ENCODE measurements around the gene SP2. TPM values are rescaled to one million over a fixed set of nuclear protein-coding genes. Genes with fewer than 3 reads are reported as not detected.
A peak's percentile ranks its signal among the peaks of the same experiment; 100 is the strongest.

Gene SP2
- total RNA-seq, 2 donors from 2014 or later: 27.6 to 33.5 TPM

- no peak overlapping the region for H3K4me3 Mint-ChIP-seq
- peaks cover 5% of the 10 kb centered on the region for H3K4me1 Mint-ChIP-seq (ENCODE audit: low read depth)
- H3K27ac Mint-ChIP-seq: no peak overlapping the region
- ATAC-seq (replicated peaks in 1 of 2): no peak
- peaks cover 51% of the 10 kb centered on the region for H3K27me3 Mint-ChIP-seq (ENCODE audit: low read depth)
- no peak for DNase-seq
- no peaks in the 10 kb centered on the region for H3K9me3 Mint-ChIP-seq
- H3K36me3 Mint-ChIP-seq (ENCODE audit: insufficient read depth in 2 of 2): no peaks in the 10 kb centered on the region
Measured at GRCh38 chr17:47857551-47858455, 38.2 kb upstream of the SP2 start.

DNA sequence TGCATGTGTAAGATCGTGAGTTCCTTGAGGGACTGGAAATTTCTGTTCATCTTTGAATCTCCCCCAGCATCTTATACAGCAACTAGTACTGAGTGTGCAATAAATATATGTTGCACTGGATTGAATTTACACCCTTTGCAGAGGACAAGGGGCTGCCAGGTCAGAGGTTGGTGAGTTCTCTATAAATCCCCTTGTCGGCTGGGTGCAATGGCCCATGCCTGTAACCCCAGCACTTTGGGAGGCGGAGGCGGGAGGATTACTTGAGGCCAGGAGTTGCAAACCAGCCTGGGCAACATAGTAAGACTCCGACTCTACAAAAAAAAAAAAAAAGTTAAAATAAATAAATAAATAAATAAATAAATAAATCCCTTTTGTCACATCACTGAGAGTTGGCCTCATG lies 35.6 kb upstream of the SP2 start:
- DNase-seq: no peak
- Mint-ChIP-seq H3K4me1 (ENCODE audit: low read depth) (peaks cover 28% of the 10 kb centered on the region), H3K27me3 (ENCODE audit: low read depth) (peaks cover 25% of the 10 kb centered on the region)

GRCh38 chr17:47862621-47863440 lies 33.2 kb upstream of the SP2 start:
- no peak overlapping the region for H3K4me3 Mint-ChIP-seq
- DNase-seq (no peak), ATAC-seq (replicated peaks in 1 of 2) (no peak)
- H3K9me3 Mint-ChIP-seq: no peaks in the 10 kb centered on the region
- peaks cover 14% of the 10 kb centered on the region for H3K27me3 Mint-ChIP-seq (ENCODE audit: low read depth)
- H3K27ac Mint-ChIP-seq: no peak overlapping the region
- H3K4me1 Mint-ChIP-seq (ENCODE audit: low read depth): peaks cover 35% of the 10 kb centered on the region
- H3K36me3 Mint-ChIP-seq (ENCODE audit: insufficient read depth in 2 of 2): no peaks in the 10 kb centered on the region

More for the DNA sequence above, 35.6 kb upstream of the SP2 start:
- H3K4me3 Mint-ChIP-seq: no peak overlapping the region
- no peaks in the 10 kb centered on the region for H3K9me3 Mint-ChIP-seq
- H3K36me3 Mint-ChIP-seq (ENCODE audit: insufficient read depth in 2 of 2): no peaks in the 10 kb centered on the region
- no peak overlapping the region for H3K27ac Mint-ChIP-seq
- ATAC-seq (replicated peaks in 1 of 2): no peak

DNA sequence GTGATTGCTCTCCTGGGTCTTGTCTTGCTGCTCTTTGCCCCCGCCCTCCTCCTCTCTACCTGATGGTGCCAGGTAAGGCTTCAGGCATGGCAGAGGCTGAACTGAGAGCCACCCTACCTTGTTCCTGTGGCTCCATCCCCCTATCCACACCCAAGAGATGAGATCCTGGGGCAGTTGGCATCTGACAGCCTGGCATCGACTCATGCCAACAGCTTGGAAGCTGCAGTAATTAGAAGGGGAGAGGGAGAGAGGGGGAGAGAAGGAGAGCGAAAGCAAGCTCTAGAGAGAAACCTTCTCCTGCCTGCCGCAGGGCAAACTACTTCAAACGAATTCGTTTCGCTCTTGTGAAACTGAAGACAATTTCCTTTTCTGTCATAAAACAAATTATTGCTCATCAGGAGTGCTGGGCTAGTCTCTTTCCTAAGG lies 31.2 kb upstream of the SP2 start:
- DNase-seq (no peak), ATAC-seq (replicated peaks in 1 of 2) (peak; percentile 66 to 75)
- H3K9me3 Mint-ChIP-seq: no peaks in the 10 kb centered on the region
- H3K4me3 Mint-ChIP-seq: peak overlapping the region; percentile 40 to 51
- no peaks in the 10 kb centered on the region for H3K36me3 Mint-ChIP-seq (ENCODE audit: insufficient read depth in 2 of 2)
- H3K27me3 Mint-ChIP-seq (ENCODE audit: low read depth): peaks cover 16% of the 10 kb centered on the region
- peaks cover 35% of the 10 kb centered on the region for H3K4me1 Mint-ChIP-seq (ENCODE audit: low read depth)
- H3K27ac Mint-ChIP-seq: no peak overlapping the region

DNA sequence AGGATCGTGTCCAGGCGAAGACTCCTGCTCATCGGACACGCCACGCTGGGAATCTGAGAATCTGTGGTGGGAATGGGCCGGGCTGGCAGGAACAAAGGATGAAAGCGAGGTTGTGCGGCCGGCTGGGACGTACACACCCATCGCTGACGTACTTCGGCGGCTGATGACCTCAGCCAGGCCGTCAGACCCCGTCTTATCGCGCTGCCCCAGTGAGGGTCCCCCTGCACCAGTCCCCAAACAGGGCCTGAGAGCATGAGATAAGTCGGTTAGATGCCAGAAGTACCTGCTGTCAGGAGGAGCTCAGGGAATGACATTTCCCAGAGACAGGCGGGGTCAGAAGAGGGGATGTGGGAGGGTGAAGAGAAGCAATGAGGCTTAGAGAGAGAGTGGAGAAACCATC lies 29.1 kb upstream of the SP2 start:
- H3K9me3 Mint-ChIP-seq: no peaks in the 10 kb centered on the region
- ATAC-seq (replicated peaks in 1 of 2) (no peak), DNase-seq (no peak)
- no peaks in the 10 kb centered on the region for H3K36me3 Mint-ChIP-seq (ENCODE audit: insufficient read depth in 2 of 2)
- H3K27me3 Mint-ChIP-seq (ENCODE audit: low read depth): peaks cover 37% of the 10 kb centered on the region
- H3K4me3 Mint-ChIP-seq: no peak overlapping the region
- no peak overlapping the region for H3K27ac Mint-ChIP-seq
- peaks cover 35% of the 10 kb centered on the region for H3K4me1 Mint-ChIP-seq (ENCODE audit: low read depth)

GRCh38 chr17:47867813-47868533 lies 28.1 kb upstream of the SP2 start:
- Mint-ChIP-seq H3K27ac (no peak overlapping the region), H3K27me3 (ENCODE audit: low read depth) (peaks cover 42% of the 10 kb centered on the region), H3K4me1 (ENCODE audit: low read depth) (peaks cover 28% of the 10 kb centered on the region), H3K36me3 (ENCODE audit: insufficient read depth in 2 of 2) (no peaks in the 10 kb centered on the region), H3K4me3 (no peak overlapping the region), H3K9me3 (no peaks in the 10 kb centered on the region)
- no peak for DNase-seq
- ATAC-seq (replicated peaks in 1 of 2): no peak

GRCh38 chr17:47869114-47869513 lies 26.9 kb upstream of the SP2 start:
- DNase-seq: no peak
- no peak overlapping the region for H3K27ac Mint-ChIP-seq
- H3K36me3 Mint-ChIP-seq (ENCODE audit: insufficient read depth in 2 of 2): no peaks in the 10 kb centered on the region
- peaks cover 54% of the 10 kb centered on the region for H3K27me3 Mint-ChIP-seq (ENCODE audit: low read depth)
- peaks cover 20% of the 10 kb centered on the region for H3K4me1 Mint-ChIP-seq (ENCODE audit: low read depth)
- ATAC-seq (replicated peaks in 1 of 2): no peak
- no peaks in the 10 kb centered on the region for H3K9me3 Mint-ChIP-seq
- no peak overlapping the region for H3K4me3 Mint-ChIP-seq

GRCh38 chr17:47870056-47870455 lies 26.0 kb upstream of the SP2 start:
- Mint-ChIP-seq H3K27ac (no peak overlapping the region), H3K36me3 (ENCODE audit: insufficient read depth in 2 of 2) (no peaks in the 10 kb centered on the region), H3K4me1 (ENCODE audit: low read depth) (peaks cover 10% of the 10 kb centered on the region), H3K4me3 (no peak overlapping the region), H3K9me3 (no peaks in the 10 kb centered on the region), H3K27me3 (ENCODE audit: low read depth) (peaks cover 63% of the 10 kb centered on the region)
- ATAC-seq (replicated peaks in 1 of 2) (no peak), DNase-seq (no peak)

DNA sequence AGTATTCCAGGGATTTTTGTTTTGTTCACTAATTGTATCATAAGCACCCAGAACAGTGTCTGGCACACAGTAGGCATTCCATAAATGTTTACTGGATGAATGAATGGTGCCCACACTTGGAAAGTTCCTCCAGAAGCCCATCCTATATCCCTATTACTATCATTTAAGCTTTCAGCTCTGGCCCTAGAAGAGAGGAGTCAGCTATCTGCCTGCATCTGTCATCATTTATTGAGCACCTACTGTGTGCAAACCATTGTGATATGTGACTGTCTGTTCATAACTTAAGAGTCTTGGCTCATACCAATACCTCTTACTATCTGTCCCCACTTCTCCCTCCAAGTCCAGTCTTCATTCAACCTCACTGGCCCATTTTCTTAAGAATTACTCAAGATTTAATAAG lies 25.0 kb upstream of the SP2 start:
- DNase-seq (no peak), ATAC-seq (replicated peaks in 1 of 2) (no peak)
- no peak overlapping the region for H3K4me3 Mint-ChIP-seq

DNA sequence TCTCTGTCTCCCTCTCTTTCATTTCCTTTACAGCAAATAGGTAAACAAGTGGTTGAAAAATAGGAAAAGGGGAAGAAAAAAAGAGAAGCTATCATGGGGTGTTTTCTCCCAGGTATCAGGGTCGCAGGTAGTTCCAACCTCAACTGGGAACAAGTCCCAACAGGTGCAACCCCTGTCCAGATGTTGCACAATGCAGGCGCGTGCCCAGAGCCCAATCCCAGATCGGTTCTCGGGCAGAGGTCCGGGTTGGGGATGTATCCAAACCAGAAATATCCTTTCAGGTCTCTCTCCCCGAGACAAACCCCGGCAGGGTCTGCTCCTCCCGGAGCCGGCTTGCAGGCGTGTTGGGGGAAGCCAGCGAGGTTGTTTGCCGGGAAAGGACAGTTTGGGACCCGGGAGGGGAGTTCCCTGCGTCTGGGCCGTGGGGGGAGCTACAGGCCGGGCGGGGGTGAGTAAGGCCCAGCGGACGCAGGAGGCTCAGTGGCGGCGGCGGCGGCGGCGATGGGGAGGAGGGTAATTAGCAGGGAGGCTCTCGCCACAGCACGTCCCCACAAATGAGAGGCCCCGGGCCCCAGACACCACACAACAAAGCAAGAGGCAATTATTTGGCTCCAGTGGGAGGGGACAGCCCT lies 23.9 kb upstream of the SP2 start:
- DNase-seq (no peak), ATAC-seq (replicated peaks in 1 of 2) (no peak)
- no peak overlapping the region for H3K27ac Mint-ChIP-seq
- no peaks in the 10 kb centered on the region for H3K9me3 Mint-ChIP-seq
- no peaks in the 10 kb centered on the region for H3K36me3 Mint-ChIP-seq (ENCODE audit: insufficient read depth in 2 of 2)
- H3K4me1 Mint-ChIP-seq (ENCODE audit: low read depth): no peaks in the 10 kb centered on the region
- H3K4me3 Mint-ChIP-seq: no peak overlapping the region
- H3K27me3 Mint-ChIP-seq (ENCODE audit: low read depth): peaks cover 57% of the 10 kb centered on the region

More for the DNA sequence above, 25.0 kb upstream of the SP2 start:
- no peaks in the 10 kb centered on the region for H3K36me3 Mint-ChIP-seq (ENCODE audit: insufficient read depth in 2 of 2)
- no peak overlapping the region for H3K27ac Mint-ChIP-seq
- peaks cover 59% of the 10 kb centered on the region for H3K27me3 Mint-ChIP-seq (ENCODE audit: low read depth)
- no peaks in the 10 kb centered on the region for H3K9me3 Mint-ChIP-seq
- peaks cover 2% of the 10 kb centered on the region for H3K4me1 Mint-ChIP-seq (ENCODE audit: low read depth)

GRCh38 chr17:47872651-47873161 lies 23.3 kb upstream of the SP2 start:
- no peak overlapping the region for H3K27ac Mint-ChIP-seq
- DNase-seq: no peak
- H3K4me1 Mint-ChIP-seq (ENCODE audit: low read depth): no peaks in the 10 kb centered on the region
- peaks cover 61% of the 10 kb centered on the region for H3K27me3 Mint-ChIP-seq (ENCODE audit: low read depth)
- H3K36me3 Mint-ChIP-seq (ENCODE audit: insufficient read depth in 2 of 2): no peaks in the 10 kb centered on the region
- no peak for ATAC-seq (replicated peaks in 1 of 2)
- no peaks in the 10 kb centered on the region for H3K9me3 Mint-ChIP-seq
- no peak overlapping the region for H3K4me3 Mint-ChIP-seq

- ATAC-seq (replicated peaks in 1 of 2): no peak
- Mint-ChIP-seq H3K4me3 (no peak overlapping the region), H3K4me1 (ENCODE audit: low read depth) (no peaks in the 10 kb centered on the region), H3K27me3 (ENCODE audit: low read depth) (peaks cover 68% of the 10 kb centered on the region), H3K27ac (no peak overlapping the region), H3K9me3 (no peaks in the 10 kb centered on the region), H3K36me3 (ENCODE audit: insufficient read depth in 2 of 2) (no peaks in the 10 kb centered on the region)
- DNase-seq: no peak
Measured at GRCh38 chr17:47873200-47874090, 22.6 kb upstream of the SP2 start.

All from activated T-cell treated with anti-CD3 and anti-CD28 coated beads, Interleukin-2, amount 50 U/mL, for 72 hours (primary cell).